Measurements from ENCODE around the gene COG1.

GRCh38 chr17:73223626-73224230, 30.9 kb downstream of the COG1 start:
- no peak for TF ChIP-seq CTCF (IDR thresholded peaks at IDR 0.05)
- no peak for TF ChIP-seq POLR2A (IDR thresholded peaks at IDR 0.05)
